Lower leg skin (tissue), 3 donors: ENCODE results near the gene LRBA.

Experiments
- CTCF ChIP-seq, 3 donors: fragments of 450-650 bp; IDR thresholded peaks; one replicate each; pipeline ENCODE4 v1.5.1; 2016; ENCODE audit warnings: antibody characterized with exemption in 3 of 3, mild to moderate bottlenecking in 3 of 3, moderate library complexity in 2 of 3
- POLR2A ChIP-seq, 2 donors: fragments of 450-650 bp; IDR thresholded peaks; one replicate each; pipeline ENCODE4 v1.6.1; 2016 to 2017; ENCODE audit warnings: antibody characterized with exemption in 2 of 2, mild to moderate bottlenecking in 1 of 2, moderate library complexity in 1 of 2

DNA sequence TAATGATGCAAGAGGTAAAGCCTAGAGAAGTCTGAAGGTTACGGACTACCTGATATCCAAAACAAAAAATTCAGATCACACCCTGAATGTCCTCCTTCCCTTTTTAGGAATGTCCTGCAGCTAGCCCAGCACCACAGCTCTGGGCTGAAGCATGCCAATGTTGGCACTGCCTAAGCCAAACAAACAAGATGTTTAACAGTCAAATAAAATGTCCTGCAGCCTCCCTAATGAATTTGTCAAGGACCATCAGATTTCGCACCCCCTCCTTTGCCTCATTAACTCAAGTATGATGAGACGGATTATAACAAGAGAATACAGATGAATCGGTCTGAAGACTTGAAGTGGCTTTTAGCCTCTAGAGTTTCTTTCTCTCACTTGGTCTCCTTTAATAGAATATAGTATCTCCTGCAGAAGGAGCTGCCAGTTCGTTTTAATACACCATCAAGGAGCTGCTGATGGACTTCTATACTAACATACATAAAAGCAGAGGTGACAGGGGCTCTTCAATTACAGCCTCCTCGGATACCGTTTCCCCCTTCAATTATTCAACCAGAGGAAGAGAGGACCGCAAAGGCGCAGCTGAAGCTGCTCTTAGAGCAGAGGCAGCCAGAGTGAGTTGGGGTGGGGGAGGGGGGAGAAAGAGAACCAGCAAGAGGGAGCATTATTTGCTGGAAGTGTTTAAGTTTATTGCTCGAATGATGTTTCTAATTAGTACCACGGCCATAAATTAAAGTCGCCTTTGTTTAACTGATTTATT is 436.2 kb downstream of the LRBA start:
- TF ChIP-seq CTCF (IDR thresholded peaks at IDR 0.05) (no peak), POLR2A (IDR thresholded peaks at IDR 0.05) (no peak)
